Fibroblast of lung (primary cell): ENCODE results near the gene GOLGA6L7.

Experiments used
- EZH2 ChIP-seq: IDR thresholded peaks from 2 replicates; pipeline ENCODE4 v1.5.1; 2012; ENCODE audit warnings: low read length, control low read depth, mild to moderate bottlenecking; ENCODE audit errors: missing control alignments
- TF ChIP-seq, protein P1 (sequence below), 2 donors: IDR thresholded peaks in 1 of 2; conservative IDR thresholded peaks in 1 of 2; 1 replicate in 1 of 2; 2 replicates in 1 of 2; pipeline ENCODE4 v1.5.1; 2011 to 2012; ENCODE audit warnings: low read length in 2 of 2, control low read depth in 1 of 2, inconsistent platforms in 1 of 2, low read depth in 1 of 2, mild to moderate bottlenecking in 1 of 2

DNA sequence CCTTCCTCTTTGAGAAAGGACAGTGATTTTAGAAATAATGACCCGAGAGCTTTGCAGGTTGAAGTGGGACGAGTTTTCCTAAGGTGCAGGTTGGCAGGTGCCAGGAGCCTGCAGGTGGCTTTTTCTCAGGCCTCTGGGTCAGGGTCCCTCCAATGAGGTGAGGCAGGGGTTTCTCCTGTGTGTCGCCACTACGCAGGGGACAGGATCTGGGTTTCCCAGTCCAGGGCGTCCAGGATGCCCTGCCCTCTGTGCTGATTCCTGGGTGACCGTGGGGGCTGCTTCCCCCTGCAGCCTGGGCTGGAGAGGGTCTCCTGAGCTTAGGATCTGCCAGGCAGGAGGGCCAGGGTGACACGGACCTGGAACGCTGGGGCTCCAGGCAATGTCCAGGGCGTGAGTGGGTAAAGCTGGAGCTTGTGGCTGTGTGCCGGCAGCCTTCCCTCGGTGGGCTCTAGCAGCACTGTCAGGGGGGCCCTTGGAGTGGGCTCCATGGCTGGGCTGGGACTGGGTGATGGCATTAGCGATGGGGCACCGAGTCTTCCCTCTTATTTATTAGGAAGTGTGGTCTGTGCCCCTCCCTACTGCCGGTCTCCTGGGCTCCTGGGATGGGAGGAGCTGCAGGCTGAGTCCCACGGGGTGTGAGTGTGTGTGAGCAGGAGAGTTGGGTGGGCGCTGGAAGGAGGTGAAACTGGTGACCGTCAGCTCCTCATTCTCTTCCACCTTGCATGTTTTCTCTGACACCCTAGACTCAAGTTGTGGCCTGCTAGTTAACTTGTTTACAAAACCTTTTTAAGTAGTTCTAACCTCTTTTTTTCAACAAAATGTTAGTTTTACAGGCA is 39.1 kb upstream of the GOLGA6L7 start:
- TF ChIP-seq, protein P1, sequence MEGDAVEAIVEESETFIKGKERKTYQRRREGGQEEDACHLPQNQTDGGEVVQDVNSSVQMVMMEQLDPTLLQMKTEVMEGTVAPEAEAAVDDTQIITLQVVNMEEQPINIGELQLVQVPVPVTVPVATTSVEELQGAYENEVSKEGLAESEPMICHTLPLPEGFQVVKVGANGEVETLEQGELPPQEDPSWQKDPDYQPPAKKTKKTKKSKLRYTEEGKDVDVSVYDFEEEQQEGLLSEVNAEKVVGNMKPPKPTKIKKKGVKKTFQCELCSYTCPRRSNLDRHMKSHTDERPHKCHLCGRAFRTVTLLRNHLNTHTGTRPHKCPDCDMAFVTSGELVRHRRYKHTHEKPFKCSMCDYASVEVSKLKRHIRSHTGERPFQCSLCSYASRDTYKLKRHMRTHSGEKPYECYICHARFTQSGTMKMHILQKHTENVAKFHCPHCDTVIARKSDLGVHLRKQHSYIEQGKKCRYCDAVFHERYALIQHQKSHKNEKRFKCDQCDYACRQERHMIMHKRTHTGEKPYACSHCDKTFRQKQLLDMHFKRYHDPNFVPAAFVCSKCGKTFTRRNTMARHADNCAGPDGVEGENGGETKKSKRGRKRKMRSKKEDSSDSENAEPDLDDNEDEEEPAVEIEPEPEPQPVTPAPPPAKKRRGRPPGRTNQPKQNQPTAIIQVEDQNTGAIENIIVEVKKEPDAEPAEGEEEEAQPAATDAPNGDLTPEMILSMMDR (conservative IDR thresholded peaks at IDR 0.05 in 1 of 2, IDR thresholded peaks at IDR 0.05 in 1 of 2; ENCODE audit: low read depth in 1 of 2, low read length in 2 of 2): no peak
- TF ChIP-seq EZH2: no peak
